ENCODE data around the gene TMEM244. TPM values are rescaled to one million over a fixed set of nuclear protein-coding genes. Genes with fewer than 3 reads are reported as not detected.

TMEM244 gene
- total RNA-seq, 4 donors from 2014 or later, result not detected

GRCh38 chr6:129866256-129866655 is 5.1 kb upstream of the TMEM244 start:
- Histone ChIP-seq H3K27me3 (no peaks in the 10 kb centered on the region), H3K9me3 (no peaks in the 10 kb centered on the region), H3K4me1 (no peaks in the 10 kb centered on the region), H3K4me3 (no peak overlapping the region), H3K27ac (no peak overlapping the region), H3K36me3 (no peaks in the 10 kb centered on the region)
- no peak for DNase-seq
- TF ChIP-seq POLR2A (IDR thresholded peaks at IDR 0.05) (no peak), CTCF (IDR thresholded peaks at IDR 0.05 in 4 of 5, conservative IDR thresholded peaks at IDR 0.05 in 1 of 5) (no peak)
- in situ Hi-C loops (cut with MboI; ENCODE audit: low sequenced_read_pairs in 4 of 4) (no loop called here), intact Hi-C loops (cut with DNase I; ENCODE audit: low total_unique reads) (no loop called here)
- no peak for ATAC-seq

- in situ Hi-C loops (cut with MboI; ENCODE audit: low sequenced_read_pairs in 4 of 4), result no loop called here
- Histone ChIP-seq H3K27me3 (no peaks in the 10 kb centered on the region), H3K36me3 (no peaks in the 10 kb centered on the region), H3K9me3 (no peaks in the 10 kb centered on the region), H3K4me1 (no peaks in the 10 kb centered on the region), H3K4me3 (no peak overlapping the region), H3K27ac (no peak overlapping the region)
- TF ChIP-seq POLR2A (IDR thresholded peaks at IDR 0.05) (no peak), CTCF (IDR thresholded peaks at IDR 0.05 in 4 of 5, conservative IDR thresholded peaks at IDR 0.05 in 1 of 5) (no peak)
- intact Hi-C loops (cut with DNase I; ENCODE audit: low total_unique reads), result no loop called here
- ATAC-seq (no peak), DNase-seq (no peak)
These were observed 3.9 kb upstream of the TMEM244 start for GRCh38 chr6:129865013-129865412.

GRCh38 chr6:129863664-129864063 is 2.5 kb upstream of the TMEM244 start:
- Histone ChIP-seq H3K27ac (no peak overlapping the region), H3K36me3 (no peaks in the 10 kb centered on the region), H3K4me1 (no peaks in the 10 kb centered on the region), H3K9me3 (no peaks in the 10 kb centered on the region), H3K27me3 (no peaks in the 10 kb centered on the region), H3K4me3 (no peak overlapping the region)
- no peak for ATAC-seq
- TF ChIP-seq CTCF (IDR thresholded peaks at IDR 0.05 in 4 of 5, conservative IDR thresholded peaks at IDR 0.05 in 1 of 5) (no peak), POLR2A (IDR thresholded peaks at IDR 0.05) (no peak)
- intact Hi-C loops (cut with DNase I; ENCODE audit: low total_unique reads) (no loop called here), in situ Hi-C loops (cut with MboI; ENCODE audit: low sequenced_read_pairs in 4 of 4) (no loop called here)
- no peak for DNase-seq

GRCh38 chr6:129859524-129859923 is 1.6 kb downstream of the TMEM244 start:
- Histone ChIP-seq H3K27ac (no peak overlapping the region), H3K36me3 (no peaks in the 10 kb centered on the region), H3K4me3 (no peak overlapping the region), H3K9me3 (no peaks in the 10 kb centered on the region), H3K27me3 (no peaks in the 10 kb centered on the region), H3K4me1 (no peaks in the 10 kb centered on the region)
- ATAC-seq, result no peak
- TF ChIP-seq CTCF (IDR thresholded peaks at IDR 0.05 in 4 of 5, conservative IDR thresholded peaks at IDR 0.05 in 1 of 5), result no peak
- intact Hi-C loops (cut with DNase I; ENCODE audit: low total_unique reads) (no loop called here), in situ Hi-C loops (cut with MboI; ENCODE audit: low sequenced_read_pairs in 4 of 4) (no loop called here)
- DNase-seq, result no peak

GRCh38 chr6:129857838-129858237 is 3.3 kb downstream of the TMEM244 start:
- no peak for ATAC-seq
- no peak overlapping the region for H3K4me3 ChIP-seq
- no peak overlapping the region for H3K27ac ChIP-seq
- in situ Hi-C loops (cut with MboI; ENCODE audit: low sequenced_read_pairs in 4 of 4) (no loop called here), intact Hi-C loops (cut with DNase I; ENCODE audit: low total_unique reads) (no loop called here)
- H3K4me1 ChIP-seq, result no peaks in the 10 kb centered on the region
- H3K36me3 ChIP-seq, result no peaks in the 10 kb centered on the region
- TF ChIP-seq POLR2A (IDR thresholded peaks at IDR 0.05) (no peak), CTCF (IDR thresholded peaks at IDR 0.05 in 4 of 5, conservative IDR thresholded peaks at IDR 0.05 in 1 of 5) (no peak)
- H3K27me3 ChIP-seq, result no peaks in the 10 kb centered on the region
- H3K9me3 ChIP-seq, result no peaks in the 10 kb centered on the region
- no peak for DNase-seq

Measured in gastrocnemius medialis (tissue), 4 donors.